HEK293 (cell line): ENCODE measurements around the gene THBD.

Experiments used
- CTCF ChIA-PET: fragments of 350-600 bp; formaldehyde crosslinking; extraction: SDS; loops from one replicate; lab custom pipeline; 2021; ENCODE audit warnings: antibody characterized with exemption; lab: Yijun Ruan, JAX
- POLR2A ChIA-PET: fragments of 300-600 bp; formaldehyde crosslinking; extraction: SDS; loops from one replicate; lab custom pipeline; 2020; ENCODE audit warnings: antibody characterized with exemption, inconsistent platforms; lab: Yijun Ruan, JAX
- H3K27ac ChIP-seq: fragments of 200-500 bp; sonication (Bioruptor generic); 2 replicates; pipeline ENCODE4 v1.5.1; 2014; ENCODE audit warnings: low read depth, low read length, control low read depth, inconsistent platforms; ENCODE audit errors: extremely low read depth
- H3K36me3 ChIP-seq, 2 experiments: fragments of 200-500 bp in 1 of 2; sonication (Bioruptor generic) in 1 of 2; 1 replicate in 1 of 2; 2 replicates in 1 of 2; pipeline ENCODE4 v1.5.1; 2014 to 2017; ENCODE audit warnings: inconsistent platforms in 2 of 2, low read length in 2 of 2; ENCODE audit not compliant: control insufficient read depth in 2 of 2, insufficient read depth in 1 of 2
- H3K4me1 ChIP-seq: fragments of 200-500 bp; sonication (Bioruptor generic); 2 replicates; pipeline ENCODE4 v1.5.1; 2014; ENCODE audit warnings: mild to moderate bottlenecking, low read length, inconsistent platforms; ENCODE audit not compliant: control insufficient read depth, insufficient read depth
- H3K4me3 ChIP-seq: 2 replicates; pipeline ENCODE4 v1.5.1; 2011; ENCODE audit warnings: low read depth, mild to moderate bottlenecking, control low read depth, low read length, moderate library complexity
- H3K9me3 ChIP-seq: fragments of 200-500 bp; sonication (Bioruptor generic); 2 replicates; pipeline ENCODE4 v1.5.1; 2014; ENCODE audit warnings: low read depth, low read length, inconsistent platforms; ENCODE audit not compliant: control insufficient read depth, insufficient read depth
- GLIS1 ChIP-seq: fragments of 450-650 bp; formaldehyde crosslinking; IDR thresholded peaks from 2 replicates; pipeline ENCODE4 v1.5.1; 2016; ENCODE audit warnings: missing biosample characterization, missing genetic modification characterization
- HOXC10 ChIP-seq: sonication (generic); formaldehyde crosslinking; IDR thresholded peaks from 2 replicates; pipeline ENCODE4 v1.8.1; 2023; ENCODE audit warnings: mild to moderate bottlenecking, missing genetic modification reagents
- WT1 ChIP-seq: fragments of 450-650 bp; formaldehyde crosslinking; IDR thresholded peaks from 2 replicates; pipeline ENCODE4 v1.5.1; 2016; ENCODE audit warnings: missing biosample characterization, missing genetic modification characterization
- ZNF114 ChIP-seq: fragments of 450-650 bp; formaldehyde crosslinking; IDR thresholded peaks from 2 replicates; pipeline ENCODE4 v1.5.0; 2017; ENCODE audit warnings: missing biosample characterization, missing genetic modification characterization
- ZNF2 ChIP-seq: fragments of 450-650 bp; formaldehyde crosslinking; IDR thresholded peaks from 2 replicates; pipeline ENCODE4 v1.5.1; 2016; ENCODE audit warnings: missing biosample characterization, missing genetic modification characterization
- ZNF266 ChIP-seq: fragments of 450-650 bp; formaldehyde crosslinking; IDR thresholded peaks from 2 replicates; pipeline ENCODE4 v1.5.1; 2016; ENCODE audit warnings: missing biosample characterization, missing genetic modification characterization, low read depth
- ZNF274 ChIP-seq, 2 experiments: fragments of 200-500 bp in 1 of 2; fragments of 450-650 bp in 1 of 2; sonication (Bioruptor generic) in 1 of 2; formaldehyde crosslinking in 1 of 2; IDR thresholded peaks; 2 replicates each; pipeline versions ENCODE4 v1.5.1 to v1.6.1; 2014 to 2016; ENCODE audit warnings: borderline replicate concordance in 1 of 2, inconsistent platforms in 1 of 2, low read length in 1 of 2, missing biosample characterization in 1 of 2, missing genetic modification characterization in 1 of 2
- ZNF292 ChIP-seq: fragments of 450-650 bp; formaldehyde crosslinking; IDR thresholded peaks from 2 replicates; pipeline ENCODE4 v1.5.1; 2016; ENCODE audit warnings: low read depth, missing biosample characterization, missing genetic modification characterization, borderline replicate concordance
- ZNF548 ChIP-seq: fragments of 450-650 bp; formaldehyde crosslinking; IDR thresholded peaks from 2 replicates; pipeline ENCODE4 v1.5.1; 2016; ENCODE audit warnings: missing biosample characterization, missing genetic modification characterization
- ZNF596 ChIP-seq: fragments of 450-650 bp; IDR thresholded peaks from 2 replicates; pipeline ENCODE4 v1.5.0; 2018; ENCODE audit warnings: missing biosample characterization, mild to moderate bottlenecking, missing genetic modification characterization, moderate library complexity
- ZNF654 ChIP-seq: fragments of 450-650 bp; formaldehyde crosslinking; IDR thresholded peaks from 2 replicates; pipeline ENCODE4 v1.5.1; 2016; ENCODE audit warnings: low read depth, missing biosample characterization, missing genetic modification characterization
- ZNF768 ChIP-seq: fragments of 450-650 bp; formaldehyde crosslinking; IDR thresholded peaks from 2 replicates; pipeline ENCODE4 v1.5.1; 2018; ENCODE audit warnings: missing biosample characterization, mild to moderate bottlenecking, missing genetic modification characterization
- TF ChIP-seq, protein P1 (sequence below): fragments of 450-650 bp; formaldehyde crosslinking; IDR thresholded peaks from 2 replicates; pipeline ENCODE4 v1.5.1; 2016; ENCODE audit warnings: missing biosample characterization, missing genetic modification characterization
- TF ChIP-seq, protein P2 (sequence below): fragments of 450-650 bp; formaldehyde crosslinking; IDR thresholded peaks from 2 replicates; pipeline ENCODE4 v1.5.1; 2017; ENCODE audit warnings: missing biosample characterization, missing genetic modification characterization
- TF ChIP-seq, protein P3 (sequence below): fragments of 450-650 bp; formaldehyde crosslinking; IDR thresholded peaks from 2 replicates; pipeline ENCODE4 v1.5.1; 2016; ENCODE audit warnings: missing biosample characterization, missing genetic modification characterization, borderline replicate concordance
- TF ChIP-seq, protein P4 (sequence below): fragments of 450-650 bp; formaldehyde crosslinking; IDR thresholded peaks from 2 replicates; pipeline ENCODE4 v1.5.1; 2017; ENCODE audit warnings: missing biosample characterization, missing genetic modification characterization

Gene THBD

DNA sequence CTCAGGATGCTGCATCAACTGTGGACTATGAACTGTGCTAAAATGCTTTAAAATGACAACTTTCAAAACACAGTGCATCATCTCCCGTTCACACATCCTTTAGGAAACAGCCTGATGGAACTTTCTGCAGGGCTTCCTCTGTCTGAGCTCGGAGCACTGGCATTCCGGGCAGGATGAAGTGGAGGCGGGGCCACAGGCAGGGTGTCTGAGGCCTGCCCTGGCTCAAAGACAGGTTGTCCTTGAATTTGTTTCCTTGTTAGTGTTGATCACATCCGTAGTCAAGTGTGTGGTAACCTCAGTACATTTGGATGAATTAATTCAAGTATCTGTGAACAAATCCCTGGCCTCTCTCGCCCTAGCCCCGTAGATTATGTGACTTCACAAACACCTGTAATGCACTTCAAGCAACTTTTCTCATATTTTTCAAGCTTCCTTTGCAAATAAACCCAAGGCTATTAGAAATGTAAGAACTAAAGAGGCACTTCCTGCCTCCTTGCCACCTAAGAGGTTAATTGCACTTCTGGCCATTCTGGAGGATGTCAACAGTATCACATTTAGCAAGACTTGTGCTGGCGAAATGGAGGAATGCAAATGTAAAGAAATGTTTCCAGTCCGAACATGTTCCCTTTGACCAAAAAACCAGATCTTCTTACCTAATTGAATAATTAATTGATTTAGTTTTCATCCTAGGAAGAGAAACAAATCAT is 33.5 kb upstream of the THBD start (continued):
- TF ChIP-seq, protein P1, sequence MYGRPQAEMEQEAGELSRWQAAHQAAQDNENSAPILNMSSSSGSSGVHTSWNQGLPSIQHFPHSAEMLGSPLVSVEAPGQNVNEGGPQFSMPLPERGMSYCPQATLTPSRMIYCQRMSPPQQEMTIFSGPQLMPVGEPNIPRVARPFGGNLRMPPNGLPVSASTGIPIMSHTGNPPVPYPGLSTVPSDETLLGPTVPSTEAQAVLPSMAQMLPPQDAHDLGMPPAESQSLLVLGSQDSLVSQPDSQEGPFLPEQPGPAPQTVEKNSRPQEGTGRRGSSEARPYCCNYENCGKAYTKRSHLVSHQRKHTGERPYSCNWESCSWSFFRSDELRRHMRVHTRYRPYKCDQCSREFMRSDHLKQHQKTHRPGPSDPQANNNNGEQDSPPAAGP, result no peak
- TF ChIP-seq ZNF654 (tag by site-specific recombination) (no peak), HOXC10 (CRISPR knock-in tag) (no peak)

DNA sequence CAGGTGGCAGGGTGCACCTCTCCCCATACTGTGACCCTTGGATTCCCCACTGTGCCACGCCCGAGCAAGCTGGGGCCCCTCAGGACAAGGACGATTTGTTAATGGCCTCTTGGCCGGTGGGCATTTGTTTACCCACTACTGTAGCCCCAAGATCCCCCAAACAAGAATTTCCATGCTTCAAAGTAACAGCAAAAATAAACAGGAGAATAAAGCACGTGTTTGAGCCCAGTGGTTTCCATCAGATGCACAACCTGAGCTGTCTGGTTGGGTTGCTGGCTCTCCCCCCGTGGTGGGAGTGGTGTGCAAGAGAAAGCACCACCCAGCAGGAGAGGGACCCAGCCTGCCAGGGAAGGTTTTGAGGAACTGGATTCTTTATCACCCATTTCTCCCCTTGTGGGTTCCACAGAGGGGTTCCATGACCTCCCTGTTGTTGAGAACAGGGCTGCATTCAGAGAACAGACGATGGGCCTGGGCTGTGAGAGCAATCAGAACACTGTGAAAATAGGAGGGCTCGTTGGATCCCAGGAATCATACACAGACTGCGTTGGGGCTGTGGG is 31.9 kb upstream of the THBD start:
- no peaks in the 10 kb centered on the region for H3K4me1 ChIP-seq
- H3K9me3 ChIP-seq, result no peaks in the 10 kb centered on the region
- no peak overlapping the region for H3K27ac ChIP-seq
- H3K4me3 ChIP-seq, result no peak overlapping the region
- no peaks in the 10 kb centered on the region for H3K36me3 ChIP-seq
- POLR2A ChIA-PET, result no interaction called here
- CTCF ChIA-PET, result no interaction called here
- TF ChIP-seq ZNF596 (tag by site-specific recombination), result no peak
- no peak for TF ChIP-seq ZNF2 (tag by site-specific recombination)
- TF ChIP-seq ZNF114 (tag by site-specific recombination), result no peak
- TF ChIP-seq ZNF266 (tag by site-specific recombination), result no peak
- no peak for TF ChIP-seq ZNF274 (IDR thresholded peaks at IDR 0.05; ENCODE audit: low read length)
- TF ChIP-seq ZNF274 (tag by site-specific recombination; IDR thresholded peaks at IDR 0.05; ENCODE audit: borderline replicate concordance), result no peak
- no peak for TF ChIP-seq ZNF292 (tag by site-specific recombination)
- no peak for TF ChIP-seq ZNF768 (tag by site-specific recombination)
- TF ChIP-seq, protein P2, sequence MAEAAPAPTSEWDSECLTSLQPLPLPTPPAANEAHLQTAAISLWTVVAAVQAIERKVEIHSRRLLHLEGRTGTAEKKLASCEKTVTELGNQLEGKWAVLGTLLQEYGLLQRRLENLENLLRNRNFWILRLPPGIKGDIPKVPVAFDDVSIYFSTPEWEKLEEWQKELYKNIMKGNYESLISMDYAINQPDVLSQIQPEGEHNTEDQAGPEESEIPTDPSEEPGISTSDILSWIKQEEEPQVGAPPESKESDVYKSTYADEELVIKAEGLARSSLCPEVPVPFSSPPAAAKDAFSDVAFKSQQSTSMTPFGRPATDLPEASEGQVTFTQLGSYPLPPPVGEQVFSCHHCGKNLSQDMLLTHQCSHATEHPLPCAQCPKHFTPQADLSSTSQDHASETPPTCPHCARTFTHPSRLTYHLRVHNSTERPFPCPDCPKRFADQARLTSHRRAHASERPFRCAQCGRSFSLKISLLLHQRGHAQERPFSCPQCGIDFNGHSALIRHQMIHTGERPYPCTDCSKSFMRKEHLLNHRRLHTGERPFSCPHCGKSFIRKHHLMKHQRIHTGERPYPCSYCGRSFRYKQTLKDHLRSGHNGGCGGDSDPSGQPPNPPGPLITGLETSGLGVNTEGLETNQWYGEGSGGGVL (tag by site-specific recombination), result no peak
- TF ChIP-seq, protein P3, sequence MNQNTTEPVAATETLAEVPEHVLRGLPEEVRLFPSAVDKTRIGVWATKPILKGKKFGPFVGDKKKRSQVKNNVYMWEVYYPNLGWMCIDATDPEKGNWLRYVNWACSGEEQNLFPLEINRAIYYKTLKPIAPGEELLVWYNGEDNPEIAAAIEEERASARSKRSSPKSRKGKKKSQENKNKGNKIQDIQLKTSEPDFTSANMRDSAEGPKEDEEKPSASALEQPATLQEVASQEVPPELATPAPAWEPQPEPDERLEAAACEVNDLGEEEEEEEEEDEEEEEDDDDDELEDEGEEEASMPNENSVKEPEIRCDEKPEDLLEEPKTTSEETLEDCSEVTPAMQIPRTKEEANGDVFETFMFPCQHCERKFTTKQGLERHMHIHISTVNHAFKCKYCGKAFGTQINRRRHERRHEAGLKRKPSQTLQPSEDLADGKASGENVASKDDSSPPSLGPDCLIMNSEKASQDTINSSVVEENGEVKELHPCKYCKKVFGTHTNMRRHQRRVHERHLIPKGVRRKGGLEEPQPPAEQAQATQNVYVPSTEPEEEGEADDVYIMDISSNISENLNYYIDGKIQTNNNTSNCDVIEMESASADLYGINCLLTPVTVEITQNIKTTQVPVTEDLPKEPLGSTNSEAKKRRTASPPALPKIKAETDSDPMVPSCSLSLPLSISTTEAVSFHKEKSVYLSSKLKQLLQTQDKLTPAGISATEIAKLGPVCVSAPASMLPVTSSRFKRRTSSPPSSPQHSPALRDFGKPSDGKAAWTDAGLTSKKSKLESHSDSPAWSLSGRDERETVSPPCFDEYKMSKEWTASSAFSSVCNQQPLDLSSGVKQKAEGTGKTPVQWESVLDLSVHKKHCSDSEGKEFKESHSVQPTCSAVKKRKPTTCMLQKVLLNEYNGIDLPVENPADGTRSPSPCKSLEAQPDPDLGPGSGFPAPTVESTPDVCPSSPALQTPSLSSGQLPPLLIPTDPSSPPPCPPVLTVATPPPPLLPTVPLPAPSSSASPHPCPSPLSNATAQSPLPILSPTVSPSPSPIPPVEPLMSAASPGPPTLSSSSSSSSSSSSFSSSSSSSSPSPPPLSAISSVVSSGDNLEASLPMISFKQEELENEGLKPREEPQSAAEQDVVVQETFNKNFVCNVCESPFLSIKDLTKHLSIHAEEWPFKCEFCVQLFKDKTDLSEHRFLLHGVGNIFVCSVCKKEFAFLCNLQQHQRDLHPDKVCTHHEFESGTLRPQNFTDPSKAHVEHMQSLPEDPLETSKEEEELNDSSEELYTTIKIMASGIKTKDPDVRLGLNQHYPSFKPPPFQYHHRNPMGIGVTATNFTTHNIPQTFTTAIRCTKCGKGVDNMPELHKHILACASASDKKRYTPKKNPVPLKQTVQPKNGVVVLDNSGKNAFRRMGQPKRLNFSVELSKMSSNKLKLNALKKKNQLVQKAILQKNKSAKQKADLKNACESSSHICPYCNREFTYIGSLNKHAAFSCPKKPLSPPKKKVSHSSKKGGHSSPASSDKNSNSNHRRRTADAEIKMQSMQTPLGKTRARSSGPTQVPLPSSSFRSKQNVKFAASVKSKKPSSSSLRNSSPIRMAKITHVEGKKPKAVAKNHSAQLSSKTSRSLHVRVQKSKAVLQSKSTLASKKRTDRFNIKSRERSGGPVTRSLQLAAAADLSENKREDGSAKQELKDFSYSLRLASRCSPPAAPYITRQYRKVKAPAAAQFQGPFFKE (tag by site-specific recombination), result no peak
- TF ChIP-seq GLIS1 (tag by site-specific recombination), result no peak
- TF ChIP-seq WT1 (tag by site-specific recombination), result no peak
- TF ChIP-seq ZNF548, result no peak
- TF ChIP-seq, protein P4, sequence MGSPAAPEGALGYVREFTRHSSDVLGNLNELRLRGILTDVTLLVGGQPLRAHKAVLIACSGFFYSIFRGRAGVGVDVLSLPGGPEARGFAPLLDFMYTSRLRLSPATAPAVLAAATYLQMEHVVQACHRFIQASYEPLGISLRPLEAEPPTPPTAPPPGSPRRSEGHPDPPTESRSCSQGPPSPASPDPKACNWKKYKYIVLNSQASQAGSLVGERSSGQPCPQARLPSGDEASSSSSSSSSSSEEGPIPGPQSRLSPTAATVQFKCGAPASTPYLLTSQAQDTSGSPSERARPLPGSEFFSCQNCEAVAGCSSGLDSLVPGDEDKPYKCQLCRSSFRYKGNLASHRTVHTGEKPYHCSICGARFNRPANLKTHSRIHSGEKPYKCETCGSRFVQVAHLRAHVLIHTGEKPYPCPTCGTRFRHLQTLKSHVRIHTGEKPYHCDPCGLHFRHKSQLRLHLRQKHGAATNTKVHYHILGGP (tag by site-specific recombination), result no peak
